ENCODE data around the gene NDUFC1.
A peak's percentile ranks its signal among the peaks of the same experiment; 100 is the strongest.

NDUFC1 gene

GRCh38 chr4:139312552-139313332 is 10.5 kb upstream of the NDUFC1 start:
- DNase-seq (ENCODE audit: extremely low read depth, low read depth), result no peak
- no peak for TF ChIP-seq CTCF (IDR thresholded peaks at IDR 0.05; ENCODE audit: low read depth, low read length, missing control alignments)
- H3K4me3 ChIP-seq (replicated peaks; ENCODE audit: low read depth, low read length), result no peak overlapping the region

GRCh38 chr4:139311909-139312308 is 9.6 kb upstream of the NDUFC1 start:
- H3K4me3 ChIP-seq (replicated peaks; ENCODE audit: low read depth, low read length), result no peak overlapping the region
- no peak for DNase-seq (ENCODE audit: extremely low read depth, low read depth)
- no peak for TF ChIP-seq CTCF (IDR thresholded peaks at IDR 0.05; ENCODE audit: low read depth, low read length, missing control alignments)

GRCh38 chr4:139304920-139305319 is 2.6 kb upstream of the NDUFC1 start:
- no peak overlapping the region for H3K4me3 ChIP-seq (replicated peaks; ENCODE audit: low read depth, low read length)
- no peak for DNase-seq (ENCODE audit: extremely low read depth, low read depth)
- no peak for TF ChIP-seq CTCF (IDR thresholded peaks at IDR 0.05; ENCODE audit: low read depth, low read length, missing control alignments)

GRCh38 chr4:139301113-139301820 is 1.0 kb downstream of the NDUFC1 start, which contains the start of gene NAA15:
Gene NAA15 (plus strand): TSS chr4:139301505. CDS start chr4:139301778, 273 bp downstream.
- TF ChIP-seq CTCF (IDR thresholded peaks at IDR 0.05; ENCODE audit: low read depth, low read length, missing control alignments), result no peak

GRCh38 chr4:139300431-139301112 is 1.7 kb downstream of the NDUFC1 start:
- TF ChIP-seq CTCF (IDR thresholded peaks at IDR 0.05; ENCODE audit: low read depth, low read length, missing control alignments), result no peak
- H3K4me3 ChIP-seq (replicated peaks; ENCODE audit: low read depth, low read length), result peak overlapping the region; percentile 98
- DNase-seq (ENCODE audit: extremely low read depth, low read depth), result no peak

More at GRCh38 chr4:139301113-139301820, 1.0 kb downstream of the NDUFC1 start, which contains the start of gene NAA15:
- H3K4me3 ChIP-seq (replicated peaks; ENCODE audit: low read depth, low read length), result peak within 1 kb of the TSS; percentile 98
- DNase-seq (ENCODE audit: extremely low read depth, low read depth), result peak; percentile 90

GRCh38 chr4:139299536-139299935 is 2.7 kb downstream of the NDUFC1 start:
- TF ChIP-seq CTCF (IDR thresholded peaks at IDR 0.05; ENCODE audit: low read depth, low read length, missing control alignments), result no peak
- H3K4me3 ChIP-seq (replicated peaks; ENCODE audit: low read depth, low read length), result peak overlapping the region; percentile 98; the same call in 1 of the 2 replicates
- no peak for DNase-seq (ENCODE audit: extremely low read depth, low read depth)
